ENCODE measurements around the gene C11orf71.

DNA sequence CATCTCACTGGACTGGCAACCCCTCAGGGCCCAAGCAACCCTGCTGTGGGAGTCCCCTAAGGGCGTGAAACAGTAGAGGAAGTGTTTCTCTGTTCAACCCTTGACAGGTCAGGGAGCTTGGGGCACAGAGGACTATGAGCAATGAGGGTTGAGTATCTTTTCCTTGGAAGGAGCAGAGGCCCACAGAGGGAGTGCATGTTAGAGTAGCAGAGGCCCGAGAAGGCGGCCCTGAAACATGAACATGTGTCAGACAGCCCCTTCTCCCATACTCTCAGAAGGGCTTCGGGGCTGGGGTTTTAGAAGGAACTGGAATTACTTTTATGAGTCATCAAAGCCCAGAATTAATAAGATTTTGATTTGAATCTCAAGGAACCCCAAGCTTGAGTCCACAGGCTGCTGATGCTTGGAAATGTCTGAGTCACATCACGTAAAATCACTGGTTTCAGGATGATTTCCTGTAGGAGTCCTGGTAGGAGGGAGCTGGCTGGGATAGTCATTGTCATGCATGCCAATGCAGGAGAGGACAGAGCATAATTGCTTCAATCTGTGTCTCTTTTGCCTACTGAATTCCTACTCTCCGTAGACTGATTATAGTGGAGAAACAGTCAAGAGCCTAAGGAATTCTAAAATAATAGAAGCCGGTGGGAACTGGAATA is 22.6 kb downstream of the C11orf71 start:
- no peak for TF ChIP-seq FOXK2 (IDR thresholded peaks at IDR 0.05)
- no peak for TF ChIP-seq SUZ12 (IDR thresholded peaks at IDR 0.05)
- TF ChIP-seq ARNT (IDR thresholded peaks at IDR 0.05): no peak
- TF ChIP-seq SP1 (IDR thresholded peaks at IDR 0.05): no peak
- TF ChIP-seq LEF1 (IDR thresholded peaks at IDR 0.05; ENCODE audit: borderline replicate concordance): no peak
- TF ChIP-seq FOXA1 (IDR thresholded peaks at IDR 0.05): no peak
- TF ChIP-seq FOXM1 (IDR thresholded peaks at IDR 0.05; ENCODE audit: borderline replicate concordance): no peak
- TF ChIP-seq HDGF (IDR thresholded peaks at IDR 0.05; ENCODE audit: borderline replicate concordance): no peak
- no peak for TF ChIP-seq TARDBP (IDR thresholded peaks at IDR 0.05)
- TF ChIP-seq NFRKB (IDR thresholded peaks at IDR 0.05): no peak

All from HEK293T (cell line).